Activated gamma-delta T cell treated with Interleukin-2 at 50 U/mL for 16 hours (primary cell): ENCODE data around the gene PLXNB2.

Experiments used
- DNase-seq: peaks from one replicate; pipeline ENCODE4 v3.0.0-alpha.2; 2020

The PLXNB2 gene

DNA sequence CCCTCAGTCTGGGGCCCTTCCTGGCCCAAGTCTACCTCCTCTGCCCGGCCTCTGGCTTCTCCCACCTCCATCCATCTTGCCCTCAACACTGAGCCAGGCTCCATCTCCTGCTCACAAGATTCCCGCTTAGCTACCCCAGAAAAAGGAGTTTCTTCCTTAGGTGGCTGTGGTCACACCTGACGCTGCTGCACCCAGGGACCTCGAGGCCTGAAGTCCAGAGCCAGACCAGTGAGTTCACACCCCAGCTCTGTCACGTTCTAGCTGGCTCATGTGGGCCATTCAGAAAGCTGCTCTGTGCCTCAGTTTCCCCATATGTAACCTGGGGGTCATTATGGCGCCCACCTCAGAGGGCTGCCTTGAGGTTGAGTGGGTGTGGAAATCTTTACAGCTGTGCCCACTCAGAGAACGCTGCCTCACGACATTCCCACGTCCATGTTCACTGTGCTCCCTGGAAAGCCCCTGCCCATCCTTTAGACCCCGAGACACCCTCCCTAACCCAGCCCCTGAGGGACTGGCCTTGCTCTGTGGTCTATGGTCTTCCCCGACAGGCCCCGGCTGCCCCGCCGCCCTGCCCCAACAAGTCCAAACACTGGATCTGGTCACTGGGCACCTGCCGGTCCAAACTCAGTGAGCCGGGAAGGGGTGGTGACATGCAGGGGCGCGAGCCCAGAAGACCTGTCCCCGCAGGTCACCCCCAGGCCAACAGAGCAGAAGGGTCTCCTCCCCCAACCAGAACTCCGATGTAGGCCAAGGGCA, 9.8 kb downstream of the PLXNB2 start:
- no peak for DNase-seq

- DNase-seq: no peak
Measured at GRCh38 chr22:50296658-50297490, 10.6 kb downstream of the PLXNB2 start.

DNA sequence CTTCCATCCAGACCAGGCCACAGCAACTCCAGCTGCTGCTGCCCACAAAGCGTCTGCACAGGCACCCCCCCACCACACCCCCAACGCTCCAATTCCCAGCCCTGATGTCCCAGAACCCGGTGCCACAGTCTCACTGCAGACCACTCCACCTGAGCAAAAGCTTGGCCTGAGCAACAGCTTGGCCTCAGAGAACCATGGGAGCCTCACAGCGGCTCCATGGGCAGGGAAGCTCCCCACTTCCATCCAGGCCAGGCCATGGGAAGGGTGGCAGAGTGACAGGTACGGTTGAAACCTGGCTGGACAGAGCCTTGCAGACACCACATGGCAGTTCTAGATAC, 13.2 kb downstream of the PLXNB2 start:
- DNase-seq: no peak

DNA sequence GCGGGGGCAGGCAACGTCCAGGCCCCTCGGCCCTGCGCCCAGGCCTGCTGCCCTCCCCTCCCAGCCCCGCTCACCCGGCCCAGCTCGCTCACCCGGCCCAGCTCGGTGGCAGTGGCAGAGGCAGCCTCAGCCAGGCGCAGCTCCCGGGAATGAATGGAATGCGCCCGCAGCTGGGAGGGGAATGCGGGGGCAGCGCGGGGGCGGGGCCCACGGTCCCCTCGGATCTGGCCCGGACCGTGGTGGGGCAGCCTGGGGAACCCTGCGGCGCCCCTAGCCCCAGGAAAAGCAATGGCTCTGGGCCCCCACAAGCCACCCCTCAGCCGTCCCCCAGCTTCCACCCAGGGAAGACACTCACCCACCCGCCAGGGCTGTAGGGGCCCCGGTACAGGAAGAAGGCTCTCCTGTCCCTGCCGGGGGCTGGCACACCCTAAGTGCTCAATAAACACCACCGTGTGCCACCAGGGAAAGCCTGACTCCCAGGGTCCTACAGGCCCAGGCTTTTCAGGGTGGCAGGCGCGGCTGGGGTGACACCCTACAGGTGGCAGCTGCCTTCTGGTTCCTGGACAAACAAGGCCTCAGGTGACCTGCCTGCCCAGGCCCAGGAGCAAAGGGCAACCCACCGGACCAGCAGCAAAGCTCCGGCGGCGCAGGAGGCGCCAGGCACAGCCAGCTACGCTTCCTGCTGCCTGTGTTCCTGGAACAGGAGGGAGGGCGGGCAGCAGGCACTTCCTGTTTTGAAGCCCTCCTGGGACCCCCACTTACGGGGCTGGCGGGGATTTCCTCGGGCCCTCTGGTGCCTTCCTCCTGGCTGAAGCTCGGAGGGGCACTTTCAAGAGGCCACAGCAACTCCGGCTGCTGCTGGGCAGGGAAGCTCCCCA, 13.8 kb downstream of the PLXNB2 start:
- no peak for DNase-seq

GRCh38 chr22:50292643-50293440, 14.6 kb downstream of the PLXNB2 start:
- DNase-seq: no peak

DNA sequence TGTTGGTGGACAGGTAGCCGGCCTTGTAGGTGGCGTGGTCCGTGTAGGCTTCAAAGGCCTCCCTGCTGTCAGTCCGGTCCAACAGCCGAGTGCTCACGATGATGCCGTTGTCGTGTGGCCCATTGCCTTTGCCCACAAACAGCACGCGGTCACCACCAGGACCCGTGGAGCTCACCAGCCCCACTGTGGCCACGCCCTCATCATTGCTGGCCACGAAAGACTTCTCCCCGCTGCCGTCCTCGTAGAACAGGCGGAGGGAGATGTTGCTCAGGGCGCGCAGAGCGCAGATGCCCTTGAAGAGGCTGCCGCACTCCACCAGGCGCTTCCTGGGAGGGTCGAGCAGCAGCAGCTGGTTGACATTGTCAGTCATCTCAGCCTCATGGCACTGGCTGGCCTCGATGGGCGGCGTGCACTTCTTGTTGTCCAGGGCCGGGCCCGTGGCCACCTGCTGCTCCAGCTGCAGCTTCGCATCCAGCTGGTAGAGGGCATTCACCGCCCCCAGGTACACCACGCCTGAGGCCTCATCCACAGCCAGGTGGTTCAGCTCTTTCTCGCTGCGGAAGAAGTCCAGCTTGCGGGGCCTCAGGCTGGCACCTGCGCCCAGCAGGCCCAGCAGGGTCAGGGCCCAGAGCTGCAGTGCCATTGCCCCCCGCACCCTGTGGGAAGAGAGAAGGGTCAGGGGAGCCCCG, 17.4 kb downstream of the PLXNB2 start:
- DNase-seq: no peak

DNA sequence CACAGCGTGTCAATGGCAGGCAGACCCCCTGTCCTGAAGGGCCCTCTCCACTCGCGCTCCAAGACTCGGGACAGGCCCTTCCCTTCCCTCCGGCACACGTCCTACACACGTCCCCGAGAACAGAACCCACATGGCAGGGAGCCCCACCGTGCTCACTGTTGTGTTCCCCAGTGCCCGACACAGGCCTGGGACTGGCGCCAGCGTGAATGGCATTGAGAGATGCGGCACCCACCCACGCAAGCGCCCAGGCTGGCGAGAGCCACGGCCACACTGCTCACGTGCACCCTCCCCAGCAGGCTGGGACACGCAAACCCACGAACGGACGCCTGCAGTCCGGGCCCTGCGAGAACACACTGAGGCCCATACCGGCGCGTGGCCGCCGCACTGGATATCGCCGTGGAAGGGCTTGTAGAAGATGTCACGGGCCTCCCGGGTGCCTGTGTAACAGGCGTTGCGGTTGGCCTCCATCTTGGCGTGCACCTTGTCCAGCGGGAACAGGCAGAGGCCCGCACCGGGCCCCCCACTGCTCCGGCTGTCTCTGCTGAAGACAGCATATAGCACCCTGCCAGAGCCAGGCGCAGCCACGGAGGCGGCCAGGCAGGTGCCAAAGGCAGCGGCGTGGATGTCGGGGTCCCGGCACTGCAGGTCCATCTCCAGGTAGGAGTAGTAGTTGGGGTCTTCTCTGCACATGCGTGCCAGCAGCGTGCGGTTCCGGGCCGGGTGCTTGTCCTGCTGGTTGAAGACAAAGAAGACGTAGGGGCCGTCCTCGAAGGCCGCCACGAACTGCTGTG, 18.1 kb downstream of the PLXNB2 start:
- no peak for DNase-seq

DNA sequence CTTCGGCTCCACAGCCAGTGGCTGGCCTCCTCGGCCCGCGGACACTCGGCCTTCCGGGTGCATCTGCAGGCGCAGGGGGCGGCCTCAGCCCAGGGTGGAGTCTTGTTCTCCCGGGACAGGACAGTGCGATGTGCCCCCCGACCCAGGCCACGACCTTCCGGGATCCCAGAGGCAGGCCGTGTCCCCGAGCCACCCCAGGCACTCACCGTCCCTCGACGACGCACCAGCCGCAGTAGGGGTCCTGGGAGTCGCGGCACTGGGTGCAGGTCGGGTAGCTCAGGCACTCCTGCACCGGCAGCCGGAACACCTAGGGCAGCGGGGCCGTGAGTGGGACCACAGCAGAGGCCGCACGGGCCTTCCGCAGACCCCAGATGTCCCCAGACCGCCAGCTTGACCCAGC, 19.7 kb downstream of the PLXNB2 start:
- no peak for DNase-seq

DNA sequence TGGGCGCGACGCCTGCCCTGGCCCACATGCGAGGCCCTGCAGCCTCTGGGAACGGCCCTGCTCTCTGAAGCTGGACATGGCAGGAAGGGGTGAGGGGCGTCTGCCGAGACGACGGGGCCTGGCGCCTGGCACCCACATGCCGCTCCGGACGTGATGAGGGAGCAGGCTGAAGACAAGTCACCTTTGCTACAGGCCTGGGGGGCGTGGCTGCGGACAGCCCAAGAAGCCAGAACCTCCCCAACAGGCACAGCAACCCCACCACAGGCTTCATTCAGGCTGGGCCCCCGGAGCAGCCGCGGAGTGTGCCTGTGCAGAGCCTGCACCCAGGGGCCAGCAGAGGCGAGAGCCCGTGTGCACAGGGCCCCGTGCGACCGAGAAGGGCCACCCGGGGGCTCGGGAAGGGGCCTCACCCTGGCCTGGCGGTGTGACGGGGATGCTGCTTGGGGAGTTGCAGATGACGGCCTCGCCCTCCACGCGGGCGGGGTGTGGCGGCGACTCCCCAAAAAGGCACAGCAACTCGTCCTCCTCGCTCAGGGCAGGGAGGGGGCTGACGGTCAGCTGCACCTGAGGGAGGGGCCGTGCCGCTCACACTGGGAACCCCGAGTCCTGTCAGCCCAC, 20.6 kb downstream of the PLXNB2 start:
- no peak for DNase-seq

DNA sequence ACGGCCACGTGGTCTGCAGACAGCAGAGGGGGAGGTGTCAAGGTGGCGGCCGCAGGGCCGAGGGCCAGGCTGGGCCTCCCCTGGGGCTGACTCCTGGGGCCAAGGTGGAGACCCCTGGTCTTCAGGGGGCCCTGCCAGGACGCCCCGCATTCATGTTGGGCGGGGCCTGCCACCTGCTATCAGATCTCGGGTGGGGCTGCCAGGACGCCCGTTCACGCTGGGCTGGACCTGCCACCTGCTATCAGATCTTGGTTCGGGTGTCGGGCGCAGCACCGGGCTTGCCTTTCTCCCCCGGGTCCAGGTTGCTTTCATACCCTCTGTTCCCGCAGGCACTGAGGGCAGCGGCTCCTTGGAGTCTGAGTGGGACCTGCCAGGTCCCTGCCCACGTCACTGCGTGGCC, 21.2 kb downstream of the PLXNB2 start:
- no peak for DNase-seq

GRCh38 chr22:50285568-50286229, 21.7 kb downstream of the PLXNB2 start:
- DNase-seq: no peak

DNA sequence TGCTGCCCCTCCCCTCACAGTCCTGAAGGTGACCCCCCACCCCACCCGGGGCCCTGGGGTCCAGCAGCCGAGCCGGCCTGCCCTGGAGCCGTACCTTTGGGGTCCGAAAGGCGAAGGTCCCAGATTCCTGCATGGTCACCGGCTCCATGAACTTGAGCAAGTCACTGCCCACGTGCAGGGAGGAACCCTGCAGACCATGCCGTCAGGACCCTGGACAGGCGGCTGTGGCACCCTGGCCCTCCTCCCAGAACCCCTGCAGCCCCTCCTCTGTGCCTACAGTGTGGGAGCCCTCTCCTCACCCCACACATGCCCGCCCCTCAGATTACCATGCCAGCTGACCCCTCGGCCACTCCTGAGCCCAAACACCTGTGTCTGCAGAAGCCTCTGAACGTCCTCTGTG, 23.0 kb downstream of the PLXNB2 start:
- no peak for DNase-seq

GRCh38 chr22:50283821-50284220, 23.6 kb downstream of the PLXNB2 start:
- DNase-seq: no peak

DNA sequence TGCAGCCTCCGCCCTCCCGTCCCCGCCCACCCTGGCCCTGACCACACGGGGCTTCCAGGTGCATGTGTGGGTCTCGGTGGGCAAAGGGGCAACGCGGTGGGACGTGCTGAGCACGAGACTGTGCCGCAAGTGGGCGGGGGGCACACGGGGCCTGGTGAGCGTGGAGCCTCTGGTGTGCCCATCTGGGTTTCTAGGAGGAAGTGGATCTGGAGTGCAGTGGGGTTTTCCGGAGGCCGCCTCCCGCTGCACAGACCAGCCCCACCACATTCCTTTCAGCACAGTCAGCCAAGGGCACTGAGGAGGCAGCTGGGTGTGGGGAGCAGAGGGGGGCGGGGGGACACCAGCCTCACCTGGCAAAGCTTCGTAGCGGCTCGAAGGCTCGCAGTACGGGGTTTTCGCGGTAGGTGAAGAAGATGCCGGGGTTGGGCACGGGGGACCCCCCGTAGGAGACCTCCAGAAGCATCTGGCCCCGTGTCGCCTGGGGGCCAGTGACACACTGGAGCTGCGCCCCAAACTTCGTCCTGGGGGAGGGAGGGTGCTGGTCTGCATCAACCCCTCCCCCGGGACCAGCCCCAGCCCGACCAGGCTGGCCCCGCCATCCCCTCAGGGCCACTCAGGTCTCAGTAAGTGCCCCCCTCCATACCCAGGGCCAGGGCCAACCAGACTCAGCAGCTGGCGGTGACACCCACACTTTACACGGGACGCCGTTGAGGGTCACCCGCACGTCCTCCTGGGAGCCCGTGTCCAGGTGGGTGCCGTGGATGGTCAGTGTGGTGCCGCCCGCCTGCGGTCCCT, 24.9 kb downstream of the PLXNB2 start:
- no peak for DNase-seq

- no peak for DNase-seq
Measured at GRCh38 chr22:50281957-50282356, 25.5 kb downstream of the PLXNB2 start.

DNA sequence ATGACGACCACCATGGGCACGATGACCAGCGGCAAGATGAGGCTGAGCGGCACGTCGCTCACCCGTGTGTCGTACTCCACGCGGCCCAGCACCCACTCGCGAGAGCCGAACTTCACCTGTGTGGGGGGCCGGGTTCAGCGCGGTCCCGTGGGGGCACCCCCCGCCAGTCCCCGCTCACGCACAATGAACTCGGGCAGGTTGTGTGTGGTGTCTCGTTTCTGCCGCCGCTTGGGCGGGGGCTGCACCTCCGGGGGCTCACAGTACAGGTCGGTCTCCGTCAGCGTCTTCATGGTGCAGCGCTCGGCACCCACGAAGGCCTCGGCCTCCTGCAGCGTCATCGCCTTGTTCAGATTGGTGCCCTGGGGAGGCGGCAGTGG, 26.1 kb downstream of the PLXNB2 start:
- DNase-seq: no peak

DNA sequence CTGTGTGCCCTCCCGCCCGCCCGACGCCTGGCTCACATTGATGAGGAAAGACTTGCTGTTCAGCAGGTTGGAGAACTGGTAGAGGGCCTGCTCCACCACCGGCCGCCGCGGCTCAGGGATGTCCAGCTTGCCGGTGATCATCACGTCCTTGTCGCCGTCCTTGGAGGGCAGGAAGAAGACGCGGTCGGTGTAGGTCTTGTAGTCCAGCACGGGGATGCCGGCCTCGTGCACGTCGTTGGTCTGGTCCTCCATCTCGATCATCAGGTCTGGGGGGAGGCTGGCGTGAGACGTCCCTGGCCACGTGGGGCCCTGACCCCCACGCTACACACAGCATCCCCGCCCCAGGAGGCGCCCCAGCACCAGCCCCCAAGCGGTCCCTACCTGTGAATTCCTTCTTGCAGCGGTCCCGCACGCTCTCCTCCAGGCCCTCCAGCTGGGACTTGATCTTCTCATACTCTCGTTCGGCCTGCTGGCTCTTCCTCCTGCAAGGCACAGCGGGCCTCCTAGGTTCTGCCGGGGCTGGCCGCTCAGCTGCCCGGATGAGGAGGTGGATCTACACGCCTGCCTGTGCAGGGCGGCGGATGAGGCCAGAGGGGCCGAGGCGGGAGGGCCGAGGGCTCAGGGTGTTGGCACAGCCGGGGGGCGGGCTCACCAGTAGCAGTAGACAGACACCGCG, 26.6 kb downstream of the PLXNB2 start:
- DNase-seq: no peak

DNA sequence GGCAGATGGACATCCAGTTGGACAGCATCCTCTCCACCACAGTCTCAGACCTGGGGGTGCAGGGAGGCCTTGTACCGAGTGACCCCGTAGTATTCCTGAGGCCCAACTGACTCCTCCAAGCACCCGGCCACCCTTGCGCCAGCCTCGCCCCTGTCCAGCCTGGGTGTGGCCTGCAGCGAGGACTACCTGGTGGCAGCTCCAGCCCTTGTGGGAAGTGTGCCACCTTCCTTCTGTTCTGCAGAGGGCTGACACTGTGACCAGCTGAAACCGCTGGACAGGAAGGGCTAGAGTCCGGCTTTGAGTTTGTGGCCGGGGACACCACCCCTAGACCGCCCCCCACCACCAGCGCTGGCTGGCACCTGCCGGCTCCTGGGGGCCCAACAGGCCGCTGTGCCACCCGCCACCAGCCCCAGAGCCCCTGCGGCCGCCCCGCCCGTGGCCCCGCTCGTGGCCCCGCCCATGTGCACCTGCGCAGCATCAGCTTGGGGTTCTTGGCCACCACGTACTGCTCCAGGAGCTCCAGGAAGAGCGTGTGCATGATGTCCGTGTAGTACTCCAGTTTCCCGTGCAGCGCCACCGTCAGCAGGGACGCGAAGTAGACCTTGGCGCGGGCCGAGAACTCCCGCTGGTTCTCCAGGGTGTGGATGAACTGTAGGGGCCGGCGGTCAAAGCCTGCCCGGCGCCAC, 27.3 kb downstream of the PLXNB2 start:
- no peak for DNase-seq
